ENCODE measurements around the gene DNAH12. TPM values are rescaled to one million over a fixed set of nuclear protein-coding genes. Genes with fewer than 3 reads are reported as not detected.

The DNAH12 gene
- total RNA-seq, 4 donors from 2014 or later, result 0.02 to 0.04 TPM; not detected in 2

DNA sequence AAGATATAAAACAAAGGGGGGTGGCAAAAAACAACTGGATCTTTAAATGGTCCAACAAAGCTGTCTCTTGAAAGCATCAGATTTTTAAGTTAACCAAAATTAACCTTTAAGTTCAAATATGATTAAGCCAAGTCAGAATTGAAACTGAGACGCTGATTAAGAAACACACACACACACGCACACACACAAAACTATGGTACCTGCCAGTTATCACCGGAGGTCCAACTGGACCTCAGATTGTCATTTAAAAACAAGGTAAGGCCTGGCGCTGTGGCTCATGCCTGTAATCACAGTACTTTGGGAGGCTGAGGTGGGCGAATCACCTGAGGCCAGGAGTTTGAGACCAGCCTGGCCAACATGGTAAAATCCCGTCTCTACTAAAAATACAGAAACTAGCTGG lies 42.6 kb upstream of the DNAH12 start:
- Histone ChIP-seq H3K4me1 (peaks cover 1 to 10% of the 10 kb centered on the region in 2 donors), H3K27ac (no peak overlapping the region), H3K36me3 (peaks cover 0 to 20% of the 10 kb centered on the region in 2 donors), H3K27me3 (no peaks in the 10 kb centered on the region), H3K4me3 (no peak overlapping the region), H3K9me3 (no peaks in the 10 kb centered on the region)
- TF ChIP-seq, protein P1, sequence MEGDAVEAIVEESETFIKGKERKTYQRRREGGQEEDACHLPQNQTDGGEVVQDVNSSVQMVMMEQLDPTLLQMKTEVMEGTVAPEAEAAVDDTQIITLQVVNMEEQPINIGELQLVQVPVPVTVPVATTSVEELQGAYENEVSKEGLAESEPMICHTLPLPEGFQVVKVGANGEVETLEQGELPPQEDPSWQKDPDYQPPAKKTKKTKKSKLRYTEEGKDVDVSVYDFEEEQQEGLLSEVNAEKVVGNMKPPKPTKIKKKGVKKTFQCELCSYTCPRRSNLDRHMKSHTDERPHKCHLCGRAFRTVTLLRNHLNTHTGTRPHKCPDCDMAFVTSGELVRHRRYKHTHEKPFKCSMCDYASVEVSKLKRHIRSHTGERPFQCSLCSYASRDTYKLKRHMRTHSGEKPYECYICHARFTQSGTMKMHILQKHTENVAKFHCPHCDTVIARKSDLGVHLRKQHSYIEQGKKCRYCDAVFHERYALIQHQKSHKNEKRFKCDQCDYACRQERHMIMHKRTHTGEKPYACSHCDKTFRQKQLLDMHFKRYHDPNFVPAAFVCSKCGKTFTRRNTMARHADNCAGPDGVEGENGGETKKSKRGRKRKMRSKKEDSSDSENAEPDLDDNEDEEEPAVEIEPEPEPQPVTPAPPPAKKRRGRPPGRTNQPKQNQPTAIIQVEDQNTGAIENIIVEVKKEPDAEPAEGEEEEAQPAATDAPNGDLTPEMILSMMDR (IDR thresholded peaks at IDR 0.05 in 4 of 5, conservative IDR thresholded peaks at IDR 0.05 in 1 of 5), result no peak
- no peak for TF ChIP-seq POLR2A (IDR thresholded peaks at IDR 0.05)
- no peak for ATAC-seq
- no peak for DNase-seq
- in situ Hi-C loops (cut with MboI; ENCODE audit: low sequenced_read_pairs in 4 of 4) (no loop called here), intact Hi-C loops (cut with DNase I; ENCODE audit: low total_unique reads) (no loop called here)

DNA sequence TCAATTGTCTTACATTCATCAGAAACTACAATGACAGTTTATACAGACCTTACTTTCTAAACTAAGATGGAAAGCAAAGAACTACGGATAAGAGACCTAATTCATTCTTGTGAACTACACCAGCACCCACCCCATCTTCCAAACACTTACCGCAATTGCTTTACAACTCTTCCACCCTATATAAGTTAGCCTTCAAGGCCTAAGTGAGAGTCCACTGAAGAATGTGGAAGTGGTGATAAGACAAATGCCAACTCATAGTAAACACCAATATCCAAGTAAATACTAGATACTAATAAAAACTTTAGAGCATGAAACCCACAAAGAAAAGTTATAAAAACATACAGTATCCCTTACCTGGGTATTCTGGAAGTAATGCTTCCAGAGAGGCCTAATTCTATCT lies 39.4 kb upstream of the DNAH12 start:
- Histone ChIP-seq H3K36me3 (peaks cover 0 to 32% of the 10 kb centered on the region in 2 donors), H3K27ac (no peak overlapping the region), H3K27me3 (no peaks in the 10 kb centered on the region), H3K4me1 (peaks cover 0 to 10% of the 10 kb centered on the region in 2 donors), H3K9me3 (no peaks in the 10 kb centered on the region), H3K4me3 (no peak overlapping the region)
- ATAC-seq, result no peak
- in situ Hi-C loops (cut with MboI; ENCODE audit: low sequenced_read_pairs in 4 of 4) (no loop called here), intact Hi-C loops (cut with DNase I; ENCODE audit: low total_unique reads) (no loop called here)
- no peak for DNase-seq
- TF ChIP-seq, protein P1 (IDR thresholded peaks at IDR 0.05 in 4 of 5, conservative IDR thresholded peaks at IDR 0.05 in 1 of 5), result no peak
- no peak for TF ChIP-seq POLR2A (IDR thresholded peaks at IDR 0.05)

GRCh38 chr3:57582474-57583168 lies 38.5 kb upstream of the DNAH12 start:
- in situ Hi-C loops (cut with MboI; ENCODE audit: low sequenced_read_pairs in 4 of 4) (no loop called here), intact Hi-C loops (cut with DNase I; ENCODE audit: low total_unique reads) (no loop called here)
- ATAC-seq (no peak), DNase-seq (no peak)
- no peak overlapping the region for H3K4me3 ChIP-seq
- no peak for TF ChIP-seq POLR2A (IDR thresholded peaks at IDR 0.05)
- TF ChIP-seq, protein P1 (IDR thresholded peaks at IDR 0.05 in 4 of 5, conservative IDR thresholded peaks at IDR 0.05 in 1 of 5), result no peak
- H3K9me3 ChIP-seq, result no peaks in the 10 kb centered on the region
- peaks cover 0 to 40% of the 10 kb centered on the region in 2 donors for H3K36me3 ChIP-seq
- no peak overlapping the region for H3K27ac ChIP-seq
- H3K27me3 ChIP-seq, result no peaks in the 10 kb centered on the region
- peaks cover 0 to 6% of the 10 kb centered on the region in 2 donors for H3K4me1 ChIP-seq

DNA sequence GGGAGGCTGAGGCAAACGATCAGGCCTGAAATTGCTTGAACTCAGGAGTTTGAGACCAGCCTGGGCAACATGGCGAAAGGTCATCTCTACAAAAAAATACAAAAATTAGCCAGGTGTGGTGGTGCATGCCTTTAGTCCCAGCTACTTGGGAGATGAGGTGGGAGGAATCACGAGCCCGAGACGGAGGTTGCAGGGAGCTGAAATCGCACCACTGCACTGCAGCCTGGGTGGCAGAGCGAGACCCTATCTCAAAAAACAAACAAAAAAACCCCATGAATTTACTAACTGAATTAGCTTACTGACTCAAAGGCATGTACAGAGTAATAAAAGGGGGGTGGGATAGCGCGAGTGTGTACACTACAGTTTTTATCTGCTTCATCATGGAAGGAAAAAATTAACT lies 33.7 kb upstream of the DNAH12 start:
- in situ Hi-C loops (cut with MboI; ENCODE audit: low sequenced_read_pairs in 4 of 4), result no loop called here
- TF ChIP-seq, protein P1 (IDR thresholded peaks at IDR 0.05 in 4 of 5, conservative IDR thresholded peaks at IDR 0.05 in 1 of 5), result no peak
- no peak for TF ChIP-seq POLR2A (IDR thresholded peaks at IDR 0.05)
- no peak overlapping the region for H3K27ac ChIP-seq

More for the DNA sequence above, 33.7 kb upstream of the DNAH12 start:
- Histone ChIP-seq H3K27me3 (no peaks in the 10 kb centered on the region), H3K9me3 (no peaks in the 10 kb centered on the region), H3K4me3 (no peak overlapping the region), H3K36me3 (peaks cover 0 to 63% of the 10 kb centered on the region in 2 donors), H3K4me1 (peaks cover 8 to 11% of the 10 kb centered on the region in 2 donors)
- DNase-seq (no peak), ATAC-seq (no peak)
- intact Hi-C loops (cut with DNase I; ENCODE audit: low total_unique reads), result no loop called here
